ENCODE data around the gene IFT88.

Gene IFT88

DNA sequence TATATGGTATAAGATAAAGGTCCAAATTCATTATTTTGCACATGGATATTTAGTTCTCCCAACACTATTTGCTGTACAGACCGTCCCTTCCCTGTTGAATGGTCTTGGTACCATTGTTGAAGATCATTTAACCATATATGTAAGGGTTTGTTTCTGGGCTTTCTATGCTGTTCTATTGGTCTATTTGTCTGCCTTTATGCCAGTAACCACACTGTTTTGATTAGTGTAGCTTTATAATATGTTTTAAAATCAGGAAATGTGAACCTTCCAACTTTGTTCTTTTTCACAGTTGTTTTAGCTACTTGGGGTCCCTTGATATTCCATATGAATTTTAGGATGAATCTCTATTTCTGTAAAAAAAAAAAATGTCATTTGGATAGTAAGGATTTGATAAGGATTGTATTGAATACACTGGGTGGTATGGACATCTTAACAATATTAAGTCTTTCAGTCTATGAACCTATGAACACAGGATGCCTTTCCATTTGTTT is 16.9 kb downstream of the IFT88 start:
- DNase-seq (ENCODE audit: low read depth), result no peak
- no peak overlapping the region for H3K4me3 ChIP-seq (ENCODE audit: low read depth, low read length)
- TF ChIP-seq, protein P1, sequence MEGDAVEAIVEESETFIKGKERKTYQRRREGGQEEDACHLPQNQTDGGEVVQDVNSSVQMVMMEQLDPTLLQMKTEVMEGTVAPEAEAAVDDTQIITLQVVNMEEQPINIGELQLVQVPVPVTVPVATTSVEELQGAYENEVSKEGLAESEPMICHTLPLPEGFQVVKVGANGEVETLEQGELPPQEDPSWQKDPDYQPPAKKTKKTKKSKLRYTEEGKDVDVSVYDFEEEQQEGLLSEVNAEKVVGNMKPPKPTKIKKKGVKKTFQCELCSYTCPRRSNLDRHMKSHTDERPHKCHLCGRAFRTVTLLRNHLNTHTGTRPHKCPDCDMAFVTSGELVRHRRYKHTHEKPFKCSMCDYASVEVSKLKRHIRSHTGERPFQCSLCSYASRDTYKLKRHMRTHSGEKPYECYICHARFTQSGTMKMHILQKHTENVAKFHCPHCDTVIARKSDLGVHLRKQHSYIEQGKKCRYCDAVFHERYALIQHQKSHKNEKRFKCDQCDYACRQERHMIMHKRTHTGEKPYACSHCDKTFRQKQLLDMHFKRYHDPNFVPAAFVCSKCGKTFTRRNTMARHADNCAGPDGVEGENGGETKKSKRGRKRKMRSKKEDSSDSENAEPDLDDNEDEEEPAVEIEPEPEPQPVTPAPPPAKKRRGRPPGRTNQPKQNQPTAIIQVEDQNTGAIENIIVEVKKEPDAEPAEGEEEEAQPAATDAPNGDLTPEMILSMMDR (IDR thresholded peaks at IDR 0.05; ENCODE audit: low read depth, low read length), result no peak
- TF ChIP-seq POLR2A (IDR thresholded peaks at IDR 0.05; ENCODE audit: extremely low read depth, insufficient read length) (no peak), MYC (IDR thresholded peaks at IDR 0.05; ENCODE audit: low read depth, low read length) (no peak)
- TF ChIP-seq, protein P2, sequence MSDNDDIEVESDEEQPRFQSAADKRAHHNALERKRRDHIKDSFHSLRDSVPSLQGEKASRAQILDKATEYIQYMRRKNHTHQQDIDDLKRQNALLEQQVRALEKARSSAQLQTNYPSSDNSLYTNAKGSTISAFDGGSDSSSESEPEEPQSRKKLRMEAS (IDR thresholded peaks at IDR 0.05; ENCODE audit: low read depth, low read length), result no peak

DNA sequence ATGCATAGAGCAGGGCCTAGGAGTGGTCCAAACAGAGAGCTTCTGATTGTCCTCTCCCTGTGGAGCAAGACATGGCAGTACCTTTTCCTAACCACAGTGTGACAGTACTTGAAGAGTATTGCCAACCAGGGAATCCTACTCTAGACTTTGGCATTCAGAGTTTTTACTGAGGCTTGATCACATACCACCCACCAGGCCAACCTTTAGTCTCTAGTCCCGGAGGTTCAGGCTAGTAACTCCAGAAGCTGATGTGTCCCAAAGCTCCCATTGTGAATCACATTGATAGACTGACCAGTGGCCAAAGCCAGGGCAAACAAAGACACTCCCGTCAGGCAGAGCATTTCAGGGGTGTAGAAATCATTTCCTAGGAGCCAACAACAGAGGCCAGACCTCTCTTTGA is 18.4 kb downstream of the IFT88 start:
- no peak overlapping the region for H3K4me3 ChIP-seq (ENCODE audit: low read depth, low read length)
- no peak for DNase-seq (ENCODE audit: low read depth)
- TF ChIP-seq POLR2A (IDR thresholded peaks at IDR 0.05; ENCODE audit: extremely low read depth, insufficient read length), result no peak
- TF ChIP-seq, protein P2 (IDR thresholded peaks at IDR 0.05; ENCODE audit: low read depth, low read length), result no peak
- TF ChIP-seq MYC (IDR thresholded peaks at IDR 0.05; ENCODE audit: low read depth, low read length), result no peak
- TF ChIP-seq, protein P1 (IDR thresholded peaks at IDR 0.05; ENCODE audit: low read depth, low read length), result no peak

DNA sequence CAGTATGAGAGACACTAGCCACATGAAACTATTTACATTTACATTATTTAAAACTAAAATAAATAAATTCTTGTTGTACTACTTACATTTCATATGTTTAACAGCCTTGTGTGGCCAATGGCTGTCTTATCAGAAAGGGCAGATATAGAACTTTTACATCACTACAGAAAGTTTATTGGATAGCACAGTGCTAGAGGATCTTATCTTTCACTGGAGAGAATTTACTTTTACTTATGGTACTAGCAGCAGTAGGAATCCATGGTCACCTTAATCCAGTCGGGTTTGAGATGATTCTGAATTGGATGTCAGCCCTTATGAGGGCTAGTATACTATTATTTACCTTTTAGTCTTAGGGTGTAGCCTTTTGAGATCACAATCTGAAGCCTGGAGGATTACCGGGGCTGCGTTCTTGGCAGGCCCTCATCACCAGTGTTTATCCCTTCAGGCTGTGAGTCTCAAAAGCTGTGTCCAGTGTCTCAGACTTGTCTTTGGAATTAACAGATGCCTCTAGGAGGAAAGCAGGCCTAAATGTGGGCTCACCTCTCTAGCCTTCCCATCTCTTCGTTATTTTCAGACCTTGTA is 21.7 kb downstream of the IFT88 start:
- TF ChIP-seq POLR2A (IDR thresholded peaks at IDR 0.05; ENCODE audit: extremely low read depth, insufficient read length), result no peak
- H3K4me3 ChIP-seq (ENCODE audit: low read depth, low read length), result no peak overlapping the region
- no peak for DNase-seq (ENCODE audit: low read depth)

DNA sequence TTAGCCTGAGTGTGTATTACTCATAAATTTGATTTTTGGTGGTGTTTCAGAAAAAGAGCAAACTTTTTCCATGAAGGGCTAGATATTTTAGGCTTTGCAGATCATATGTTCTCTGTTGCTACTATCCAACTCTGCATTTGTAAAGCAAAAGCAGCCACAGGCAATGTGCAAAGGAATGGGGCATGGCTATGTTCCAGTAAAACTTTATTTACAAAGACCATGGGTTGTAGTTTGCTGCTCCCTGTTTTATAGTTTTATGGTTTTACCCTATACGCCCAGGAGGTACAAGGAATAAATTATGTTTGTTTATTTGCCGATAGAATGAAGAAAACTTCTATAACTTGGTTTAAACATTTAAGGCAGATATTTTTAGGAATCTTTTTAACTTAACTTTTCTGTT is 23.6 kb downstream of the IFT88 start:
- TF ChIP-seq, protein P1 (IDR thresholded peaks at IDR 0.05; ENCODE audit: low read depth, low read length), result no peak
- TF ChIP-seq, protein P2 (IDR thresholded peaks at IDR 0.05; ENCODE audit: low read depth, low read length), result no peak
- TF ChIP-seq POLR2A (IDR thresholded peaks at IDR 0.05; ENCODE audit: extremely low read depth, insufficient read length) (no peak), MYC (IDR thresholded peaks at IDR 0.05; ENCODE audit: low read depth, low read length) (no peak)
- no peak for DNase-seq (ENCODE audit: low read depth)
- H3K4me3 ChIP-seq (ENCODE audit: low read depth, low read length), result no peak overlapping the region

DNA sequence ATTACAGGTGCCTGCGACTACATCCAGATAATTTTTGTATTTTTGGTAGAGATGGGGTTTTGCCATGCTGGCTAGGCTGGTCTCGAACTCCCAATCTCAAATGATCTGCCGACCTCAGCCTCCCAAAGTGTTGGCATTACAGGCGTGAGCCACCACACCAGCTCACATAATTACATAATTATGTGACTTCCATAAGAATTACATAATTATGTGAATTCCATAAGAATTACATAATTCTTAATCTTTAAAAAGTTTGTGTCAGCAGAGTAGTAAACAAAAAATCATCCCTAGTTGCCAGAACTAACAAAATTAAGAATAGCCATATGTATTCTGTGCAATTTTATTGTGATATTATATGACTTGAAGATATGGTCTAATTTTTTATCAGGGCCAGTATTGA is 25.6 kb downstream of the IFT88 start:
- DNase-seq (ENCODE audit: low read depth), result no peak
- no peak overlapping the region for H3K4me3 ChIP-seq (ENCODE audit: low read depth, low read length)
- TF ChIP-seq, protein P1 (IDR thresholded peaks at IDR 0.05; ENCODE audit: low read depth, low read length), result no peak
- TF ChIP-seq MYC (IDR thresholded peaks at IDR 0.05; ENCODE audit: low read depth, low read length), result no peak
- TF ChIP-seq, protein P2 (IDR thresholded peaks at IDR 0.05; ENCODE audit: low read depth, low read length), result no peak
- no peak for TF ChIP-seq POLR2A (IDR thresholded peaks at IDR 0.05; ENCODE audit: extremely low read depth, insufficient read length)

DNA sequence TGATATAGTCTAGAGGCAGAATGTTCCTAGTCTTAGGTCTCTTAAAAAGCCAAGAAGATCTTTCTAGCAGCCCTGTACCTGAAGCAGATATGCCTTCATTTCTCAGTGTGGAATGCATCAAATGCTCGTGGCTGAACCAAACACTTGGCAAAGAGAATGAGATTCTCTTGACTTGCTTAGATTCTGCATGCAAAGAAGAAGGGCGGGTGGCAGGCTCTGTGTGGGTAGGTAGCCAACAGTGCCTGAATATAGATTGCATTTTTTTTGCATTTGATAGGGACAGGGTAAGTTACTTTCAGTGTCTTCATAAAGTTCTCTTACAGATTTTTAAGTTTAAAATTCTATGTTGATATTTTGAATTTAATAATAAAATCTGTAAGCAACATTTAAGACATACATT is 27.3 kb downstream of the IFT88 start:
- TF ChIP-seq, protein P2 (IDR thresholded peaks at IDR 0.05; ENCODE audit: low read depth, low read length), result no peak
- no peak for TF ChIP-seq POLR2A (IDR thresholded peaks at IDR 0.05; ENCODE audit: extremely low read depth, insufficient read length)
- no peak for TF ChIP-seq MYC (IDR thresholded peaks at IDR 0.05; ENCODE audit: low read depth, low read length)
- TF ChIP-seq, protein P1 (IDR thresholded peaks at IDR 0.05; ENCODE audit: low read depth, low read length), result no peak
- DNase-seq (ENCODE audit: low read depth), result no peak
- no peak overlapping the region for H3K4me3 ChIP-seq (ENCODE audit: low read depth, low read length)

Measured in NB4 (cell line).